Fibroblast of gingiva (primary cell): Measurements from ENCODE around the gene USP36.
"Not testable (repeated sequence)": the region's sequence is repeated elsewhere in the genome, so short reads cannot be mapped to it uniquely, and the experiment has no call there.

ENCODE experiments used
- DNase-seq: peaks from one replicate; pipeline ENCODE4 v3.0.0-alpha.2; 2011; ENCODE audit warnings: low read depth

Gene USP36

GRCh38 chr17:78790552-78790951 lies 50.1 kb downstream of the USP36 start:
- DNase-seq: no peak

- DNase-seq: peak; percentile 57
Observed at GRCh38 chr17:78789663-78790181, 50.9 kb downstream of the USP36 start.

- no peak for DNase-seq
Observed at GRCh38 chr17:78789149-78789662, 51.4 kb downstream of the USP36 start.

- no peak for DNase-seq
Observed at GRCh38 chr17:78788451-78788850, 52.2 kb downstream of the USP36 start.

GRCh38 chr17:78787444-78787843 lies 53.2 kb downstream of the USP36 start:
- DNase-seq: no peak

GRCh38 chr17:78785663-78786057 lies 55.0 kb downstream of the USP36 start:
- no peak for DNase-seq

- DNase-seq: no peak
Observed at GRCh38 chr17:78785011-78785662, 55.5 kb downstream of the USP36 start.

- DNase-seq: no peak
Observed at GRCh38 chr17:78784352-78784751, 56.3 kb downstream of the USP36 start.

GRCh38 chr17:78783711-78784324 lies 56.8 kb downstream of the USP36 start:
- DNase-seq: no peak

- no peak for DNase-seq
Observed at GRCh38 chr17:78781893-78782304, 58.7 kb downstream of the USP36 start, which contains the start of gene CYTH1. TSS of gene CYTH1 (minus strand) at chr17:78782273. CDS start at chr17:78782223, 50 bp downstream.

GRCh38 chr17:78781104-78781892 lies 59.3 kb downstream of the USP36 start:
- no peak for DNase-seq

GRCh38 chr17:78780335-78780734 lies 60.3 kb downstream of the USP36 start:
- no peak for DNase-seq

GRCh38 chr17:78779850-78780249 lies 60.8 kb downstream of the USP36 start:
- no peak for DNase-seq

GRCh38 chr17:78779286-78779651 lies 61.3 kb downstream of the USP36 start:
- not testable (repeated sequence) for DNase-seq

- DNase-seq: no peak
Observed at GRCh38 chr17:78777881-78778280, 62.7 kb downstream of the USP36 start.

- DNase-seq: no peak
Observed at GRCh38 chr17:78774956-78775571, 65.5 kb downstream of the USP36 start.

GRCh38 chr17:78774453-78774852 lies 66.2 kb downstream of the USP36 start:
- DNase-seq: no peak

- DNase-seq: no peak
Observed at GRCh38 chr17:78771758-78772382, 68.7 kb downstream of the USP36 start.

- peak; percentile 31 for DNase-seq
Observed at GRCh38 chr17:78769196-78769773, 71.3 kb downstream of the USP36 start.

- DNase-seq: no peak
Observed at GRCh38 chr17:78767806-78768205, 72.8 kb downstream of the USP36 start.

GRCh38 chr17:78766743-78767294 lies 73.8 kb downstream of the USP36 start:
- no peak for DNase-seq
